Measurements from ENCODE around the gene SMIM10. TPM values are rescaled to one million over a fixed set of nuclear protein-coding genes. Genes with fewer than 3 reads are reported as not detected.

SMIM10 gene
- total and polyA plus RNA-seq, 2 donors (not counting 1 experiment from before 2014, with no cell fraction given): 0.36 to 0.37 TPM

- WGBS (ENCODE audit: insufficient coverage): 100% methylated on average over 1 of the region's 1 CpG
- H3K9ac ChIP-seq (ENCODE audit: low read length): no peak overlapping the region
- TF ChIP-seq, protein P1, sequence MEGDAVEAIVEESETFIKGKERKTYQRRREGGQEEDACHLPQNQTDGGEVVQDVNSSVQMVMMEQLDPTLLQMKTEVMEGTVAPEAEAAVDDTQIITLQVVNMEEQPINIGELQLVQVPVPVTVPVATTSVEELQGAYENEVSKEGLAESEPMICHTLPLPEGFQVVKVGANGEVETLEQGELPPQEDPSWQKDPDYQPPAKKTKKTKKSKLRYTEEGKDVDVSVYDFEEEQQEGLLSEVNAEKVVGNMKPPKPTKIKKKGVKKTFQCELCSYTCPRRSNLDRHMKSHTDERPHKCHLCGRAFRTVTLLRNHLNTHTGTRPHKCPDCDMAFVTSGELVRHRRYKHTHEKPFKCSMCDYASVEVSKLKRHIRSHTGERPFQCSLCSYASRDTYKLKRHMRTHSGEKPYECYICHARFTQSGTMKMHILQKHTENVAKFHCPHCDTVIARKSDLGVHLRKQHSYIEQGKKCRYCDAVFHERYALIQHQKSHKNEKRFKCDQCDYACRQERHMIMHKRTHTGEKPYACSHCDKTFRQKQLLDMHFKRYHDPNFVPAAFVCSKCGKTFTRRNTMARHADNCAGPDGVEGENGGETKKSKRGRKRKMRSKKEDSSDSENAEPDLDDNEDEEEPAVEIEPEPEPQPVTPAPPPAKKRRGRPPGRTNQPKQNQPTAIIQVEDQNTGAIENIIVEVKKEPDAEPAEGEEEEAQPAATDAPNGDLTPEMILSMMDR (IDR thresholded peaks at IDR 0.05): no peak
- no peak for DNase-seq
- no peaks in the 10 kb centered on the region for H3K27me3 Mint-ChIP-seq
- peaks cover 0 to 2% (median 0%) of the 10 kb centered on the region in 4 experiments for H3K27me3 ChIP-seq (replicated peaks in 1 of 4; ENCODE audit: control extremely low read depth in 1 of 4, control insufficient read depth in 3 of 4, insufficient read depth in 4 of 4, low read length in 3 of 4)
- H3K9me3 Mint-ChIP-seq (ENCODE audit: insufficient read depth): no peaks in the 10 kb centered on the region
- no peak overlapping the region for H3K4me3 ChIP-seq (ENCODE audit: control extremely low read depth in 1 of 5, extremely low read depth in 1 of 5, insufficient read depth in 1 of 5, low read depth in 2 of 5, low read length in 4 of 5)
- no peaks in the 10 kb centered on the region for H3K79me2 ChIP-seq (ENCODE audit: control insufficient read depth, insufficient read depth, low read length)
- H2AFZ ChIP-seq (ENCODE audit: insufficient read depth, low read depth, low read length, poor library complexity, severe bottlenecking): no peak overlapping the region
- H3K9me3 ChIP-seq (ENCODE audit: control extremely low read depth in 1 of 3, control insufficient read depth in 2 of 3, insufficient read depth in 1 of 3, low read length in 2 of 3): no peaks in the 10 kb centered on the region
- no peak overlapping the region for H3K27ac Mint-ChIP-seq
- intact Hi-C loops (cut with micrococcal nuclease): no loop called here
- POLR2A ChIA-PET: no interaction called here
- no peaks in the 10 kb centered on the region for H3K4me1 Mint-ChIP-seq
- CTCF ChIA-PET: interaction anchor here (1.7 kb wide), 1 partner anchor 9 kb away, joined by 5 read pairs; no protein-coding TSS in a partner anchor
- H4K20me1 ChIP-seq (ENCODE audit: control insufficient read depth, insufficient read depth, low read length, poor library complexity, severe bottlenecking): no peaks in the 10 kb centered on the region
- ATAC-seq (ENCODE audit: low read depth): no peak
- H3K4me3 Mint-ChIP-seq: no peak overlapping the region
- H3K36me3 ChIP-seq (replicated peaks in 1 of 2; ENCODE audit: control extremely low read depth in 1 of 2, control insufficient read depth in 1 of 2, extremely low read depth in 1 of 2, insufficient read depth in 2 of 2, low read length in 1 of 2): no peaks in the 10 kb centered on the region
- no peaks in the 10 kb centered on the region for H3K4me1 ChIP-seq (ENCODE audit: control insufficient read depth in 2 of 2, insufficient read depth in 2 of 2, low read length in 2 of 2)
- no peak overlapping the region for H3K4me2 ChIP-seq (replicated peaks; ENCODE audit: low read depth, low read length, poor library complexity, severe bottlenecking)
- no peak overlapping the region for H3K27ac ChIP-seq (ENCODE audit: low read length in 2 of 2)
These were observed 6.9 kb downstream of the SMIM10 start for GRCh38 chrX:134997646-134998045.

DNA sequence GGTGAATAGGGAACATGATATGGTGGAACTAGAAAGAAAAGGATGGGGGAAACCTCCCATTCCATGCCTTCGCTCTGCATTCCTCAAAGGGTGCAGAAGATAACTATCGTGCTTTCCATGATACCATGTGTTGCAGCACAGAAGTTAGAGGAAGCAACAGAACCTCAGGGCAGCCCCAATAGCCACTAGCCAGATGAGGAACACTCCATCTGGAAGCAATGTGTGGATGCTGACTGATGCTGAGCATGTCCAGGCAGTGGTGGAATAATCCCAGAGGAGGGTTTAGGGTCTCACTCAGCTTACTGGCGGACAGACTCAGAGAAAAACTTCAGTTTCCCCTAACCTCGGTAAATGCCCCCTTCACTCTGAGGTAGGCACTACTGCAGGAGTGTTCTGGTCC is 7.5 kb downstream of the SMIM10 start:
- no peak overlapping the region for H3K9ac ChIP-seq (ENCODE audit: low read length)
- intact Hi-C loops (cut with micrococcal nuclease): no loop called here
- CTCF ChIA-PET: interaction anchor here (1.7 kb wide), 1 partner anchor 10 kb away, joined by 5 read pairs; no protein-coding TSS in a partner anchor
- H3K79me2 ChIP-seq (ENCODE audit: control insufficient read depth, insufficient read depth, low read length): no peaks in the 10 kb centered on the region
- H3K4me3 ChIP-seq (ENCODE audit: control extremely low read depth in 1 of 5, extremely low read depth in 1 of 5, insufficient read depth in 1 of 5, low read depth in 2 of 5, low read length in 4 of 5): no peak overlapping the region
- H3K27me3 ChIP-seq (replicated peaks in 1 of 4; ENCODE audit: control extremely low read depth in 1 of 4, control insufficient read depth in 3 of 4, insufficient read depth in 4 of 4, low read length in 3 of 4): peaks cover 0 to 2% (median 0%) of the 10 kb centered on the region in 4 experiments
- H3K9me3 ChIP-seq (ENCODE audit: control extremely low read depth in 1 of 3, control insufficient read depth in 2 of 3, insufficient read depth in 1 of 3, low read length in 2 of 3): no peaks in the 10 kb centered on the region
- ATAC-seq (ENCODE audit: low read depth) (no peak), DNase-seq (no peak)
- H3K36me3 ChIP-seq (replicated peaks in 1 of 2; ENCODE audit: control extremely low read depth in 1 of 2, control insufficient read depth in 1 of 2, extremely low read depth in 1 of 2, insufficient read depth in 2 of 2, low read length in 1 of 2): no peaks in the 10 kb centered on the region
- TF ChIP-seq EZH2 (IDR thresholded peaks at IDR 0.05; ENCODE audit: borderline replicate concordance, insufficient read depth, low read depth, low read length, poor library complexity, severe bottlenecking): no peak
- TF ChIP-seq, protein P1 (IDR thresholded peaks at IDR 0.05): no peak
- H4K20me1 ChIP-seq (ENCODE audit: control insufficient read depth, insufficient read depth, low read length, poor library complexity, severe bottlenecking): no peaks in the 10 kb centered on the region
- Mint-ChIP-seq H3K9me3 (ENCODE audit: insufficient read depth) (no peaks in the 10 kb centered on the region), H3K4me3 (no peak overlapping the region), H3K4me1 (no peaks in the 10 kb centered on the region), H3K27ac (no peak overlapping the region), H3K27me3 (no peaks in the 10 kb centered on the region)
- no CpG with 5 or more reads among the region's 4 CpGs for WGBS (ENCODE audit: insufficient coverage)
- H3K27ac ChIP-seq (ENCODE audit: low read length in 2 of 2): no peak overlapping the region
- H3K4me2 ChIP-seq (replicated peaks; ENCODE audit: low read depth, low read length, poor library complexity, severe bottlenecking): no peak overlapping the region
- H3K4me1 ChIP-seq (ENCODE audit: control insufficient read depth in 2 of 2, insufficient read depth in 2 of 2, low read length in 2 of 2): no peaks in the 10 kb centered on the region
- H2AFZ ChIP-seq (ENCODE audit: insufficient read depth, low read depth, low read length, poor library complexity, severe bottlenecking): no peak overlapping the region
- POLR2A ChIA-PET: no interaction called here
